ENCODE measurements around the gene SLC2A13.

DNA sequence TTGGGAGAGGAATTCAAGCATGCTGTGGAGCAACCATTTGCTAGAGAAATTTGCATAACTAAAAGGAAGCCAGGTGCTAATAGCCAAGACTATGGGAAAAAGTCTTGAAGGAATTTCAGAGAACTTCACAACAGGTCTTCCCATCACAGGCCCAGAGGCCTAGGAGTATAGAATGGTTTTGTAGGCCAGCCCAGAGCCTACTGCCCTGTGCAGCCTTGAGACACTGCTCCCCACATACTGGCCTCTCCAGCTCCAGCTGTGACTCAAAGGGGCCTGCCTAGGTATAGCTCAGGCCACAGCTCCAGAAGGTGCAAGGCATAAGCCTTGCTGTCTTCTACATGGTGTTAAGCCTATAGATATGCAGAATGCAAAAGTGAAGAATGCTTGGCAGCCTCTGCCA lies 227.1 kb downstream of the SLC2A13 start:
- TF ChIP-seq, protein P1, sequence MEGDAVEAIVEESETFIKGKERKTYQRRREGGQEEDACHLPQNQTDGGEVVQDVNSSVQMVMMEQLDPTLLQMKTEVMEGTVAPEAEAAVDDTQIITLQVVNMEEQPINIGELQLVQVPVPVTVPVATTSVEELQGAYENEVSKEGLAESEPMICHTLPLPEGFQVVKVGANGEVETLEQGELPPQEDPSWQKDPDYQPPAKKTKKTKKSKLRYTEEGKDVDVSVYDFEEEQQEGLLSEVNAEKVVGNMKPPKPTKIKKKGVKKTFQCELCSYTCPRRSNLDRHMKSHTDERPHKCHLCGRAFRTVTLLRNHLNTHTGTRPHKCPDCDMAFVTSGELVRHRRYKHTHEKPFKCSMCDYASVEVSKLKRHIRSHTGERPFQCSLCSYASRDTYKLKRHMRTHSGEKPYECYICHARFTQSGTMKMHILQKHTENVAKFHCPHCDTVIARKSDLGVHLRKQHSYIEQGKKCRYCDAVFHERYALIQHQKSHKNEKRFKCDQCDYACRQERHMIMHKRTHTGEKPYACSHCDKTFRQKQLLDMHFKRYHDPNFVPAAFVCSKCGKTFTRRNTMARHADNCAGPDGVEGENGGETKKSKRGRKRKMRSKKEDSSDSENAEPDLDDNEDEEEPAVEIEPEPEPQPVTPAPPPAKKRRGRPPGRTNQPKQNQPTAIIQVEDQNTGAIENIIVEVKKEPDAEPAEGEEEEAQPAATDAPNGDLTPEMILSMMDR (IDR thresholded peaks at IDR 0.05 in 4 of 5, conservative IDR thresholded peaks at IDR 0.05 in 1 of 5): no peak
- no peak for TF ChIP-seq POLR2A (IDR thresholded peaks at IDR 0.05)
